Activated CD4-positive, alpha-beta memory T cell treated with anti-CD3 and anti-CD28 coated beads for 36 hours (primary cell): ENCODE data around the gene JAZF1. TPM values are rescaled to one million over a fixed set of nuclear protein-coding genes. Genes with fewer than 3 reads are reported as not detected.

ENCODE experiments used
- CTCF ChIA-PET: fragments of 350-600 bp; sonication (Branson Sonifier 250); formaldehyde crosslinking; loops from one replicate; lab custom pipeline; 2021; ENCODE audit warnings: antibody characterized with exemption, inconsistent platforms; lab: Charles Lee
- POLR2A ChIA-PET: fragments of 350-600 bp; sonication (Branson Sonifier 250); formaldehyde crosslinking; loops from one replicate; lab custom pipeline; 2021; ENCODE audit warnings: antibody characterized with exemption; lab: Charles Lee
- DNase-seq: peaks from one replicate; pipeline ENCODE4 v3.0.0-alpha.2; 2020
- H3K27ac Mint-ChIP-seq: one replicate; pipeline ENCODE4 v1.8.0; 2021; ENCODE audit warnings: mixed read lengths
- H3K27me3 Mint-ChIP-seq: one replicate; pipeline ENCODE4 v1.8.0; 2021; ENCODE audit warnings: mixed read lengths
- H3K36me3 Mint-ChIP-seq: one replicate; pipeline ENCODE4 v1.8.0; 2021; ENCODE audit warnings: mixed read lengths
- H3K4me1 Mint-ChIP-seq: one replicate; pipeline ENCODE4 v1.8.0; 2021; ENCODE audit warnings: low read depth, mixed read lengths
- H3K4me3 Mint-ChIP-seq: one replicate; pipeline ENCODE4 v1.8.0; 2021; ENCODE audit warnings: mild to moderate bottlenecking, mixed read lengths
- H3K9me3 Mint-ChIP-seq: one replicate; pipeline ENCODE4 v1.8.0; 2021; ENCODE audit warnings: mixed read lengths
- intact Hi-C: fragments of 100-400 bp; cut with micrococcal nuclease; formaldehyde crosslinking; loops from one replicate; pipeline ENCODE4 v1.15.1; 2023
- total RNA-seq, 2 experiments: library from RNA; stranded (reverse); gene quantifications; one replicate each; pipeline ENCODE4 v1.2.3, GENCODE V29; 2021

The JAZF1 gene
- total RNA-seq, 2 experiments from 2014 or later, result 3.8 to 4.3 TPM

DNA sequence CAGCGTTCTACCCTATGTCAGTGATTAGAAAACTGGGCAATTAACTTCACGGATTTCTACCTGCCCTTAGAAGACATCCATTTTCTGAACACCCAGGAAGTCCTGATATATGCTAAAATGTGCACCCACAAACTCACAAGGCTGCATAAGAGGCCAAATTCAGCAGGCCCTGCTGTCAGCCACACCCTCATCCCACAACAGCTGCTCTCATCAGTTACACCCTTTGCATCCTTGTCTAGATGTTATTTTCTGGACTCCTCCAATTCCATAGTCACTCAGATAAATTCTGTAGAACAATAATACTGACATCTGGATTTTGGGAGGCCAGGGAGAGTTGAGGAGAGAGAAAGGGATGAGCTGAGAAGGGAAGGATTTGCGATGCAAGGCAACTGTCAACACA, 231.7 kb downstream of the JAZF1 start:
- H3K9me3 Mint-ChIP-seq, result no peaks in the 10 kb centered on the region
- POLR2A ChIA-PET, result no interaction called here
- H3K36me3 Mint-ChIP-seq, result no peaks in the 10 kb centered on the region
- CTCF ChIA-PET, result no interaction called here
- no peaks in the 10 kb centered on the region for H3K27me3 Mint-ChIP-seq
- no peak for DNase-seq
- intact Hi-C loops, result no loop called here
- peaks cover 25% of the 10 kb centered on the region for H3K4me1 Mint-ChIP-seq
- H3K4me3 Mint-ChIP-seq, result no peak overlapping the region
- no peak overlapping the region for H3K27ac Mint-ChIP-seq

DNA sequence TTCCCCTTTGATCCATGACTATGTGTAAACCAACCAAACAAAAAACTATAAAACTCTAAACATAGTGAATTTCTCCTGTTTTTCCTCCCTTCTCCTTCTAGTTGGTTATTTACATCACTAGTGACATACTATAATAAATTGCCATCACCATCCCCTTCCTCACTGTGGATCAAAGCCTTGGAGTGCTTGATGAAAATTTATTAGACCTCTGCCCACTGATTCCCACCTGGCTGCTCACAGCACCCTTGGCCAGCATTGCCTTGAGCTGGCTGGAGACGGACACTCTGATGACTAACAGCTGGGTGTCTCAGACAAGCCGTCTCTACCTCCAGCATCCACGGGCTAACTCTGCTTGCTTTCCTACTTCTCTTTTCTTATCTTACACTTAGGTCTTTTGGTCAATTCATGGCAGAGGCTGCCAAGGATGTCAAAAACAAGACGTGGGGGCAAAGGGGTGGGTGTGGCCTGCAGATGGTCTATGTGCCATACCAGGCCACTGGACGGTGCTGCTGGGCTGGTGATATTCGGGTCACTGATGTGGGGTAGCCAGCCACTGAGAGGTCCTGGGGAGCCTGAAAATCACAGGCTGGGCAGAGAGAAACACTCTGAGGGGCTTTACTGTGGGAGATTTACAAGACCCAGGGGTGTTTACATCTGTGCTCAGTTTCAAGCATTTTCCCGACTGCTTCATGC, 232.9 kb downstream of the JAZF1 start:
- H3K27ac Mint-ChIP-seq, result no peak overlapping the region
- DNase-seq, result no peak

DNA sequence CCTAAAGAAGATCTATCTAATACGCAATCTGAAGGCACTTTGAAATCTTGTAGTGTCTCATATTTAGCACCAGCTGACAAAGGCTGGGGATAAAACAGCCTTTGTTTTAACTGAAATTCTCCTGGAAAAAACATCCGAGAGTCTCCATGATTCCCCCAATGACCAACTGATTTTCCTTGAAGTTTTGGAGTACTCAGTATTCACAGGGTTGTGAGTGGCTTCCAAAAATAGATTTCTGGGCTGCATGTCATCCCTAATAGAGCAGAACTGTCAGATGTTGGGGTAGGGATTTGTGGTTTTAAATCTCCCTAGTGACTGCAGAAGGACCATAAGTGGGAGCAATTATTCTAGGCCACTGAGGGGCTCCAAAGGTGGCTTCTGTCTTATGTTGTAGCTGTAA, 234.2 kb downstream of the JAZF1 start:
- intact Hi-C loops, result no loop called here
- Mint-ChIP-seq H3K4me1 (peaks cover under 1% of the 10 kb centered on the region), H3K27ac (no peak overlapping the region), H3K36me3 (peaks cover under 1% of the 10 kb centered on the region), H3K4me3 (no peak overlapping the region), H3K9me3 (no peaks in the 10 kb centered on the region), H3K27me3 (no peaks in the 10 kb centered on the region)
- ChIA-PET POLR2A (no interaction called here), CTCF (no interaction called here)
- no peak for DNase-seq

More for the DNA sequence above, 232.9 kb downstream of the JAZF1 start:
- CTCF ChIA-PET, result no interaction called here
- H3K9me3 Mint-ChIP-seq, result no peaks in the 10 kb centered on the region
- no peaks in the 10 kb centered on the region for H3K27me3 Mint-ChIP-seq
- no peaks in the 10 kb centered on the region for H3K36me3 Mint-ChIP-seq
- no peak overlapping the region for H3K4me3 Mint-ChIP-seq
- peaks cover 14% of the 10 kb centered on the region for H3K4me1 Mint-ChIP-seq
- intact Hi-C loops, result no loop called here
- POLR2A ChIA-PET, result no interaction called here

DNA sequence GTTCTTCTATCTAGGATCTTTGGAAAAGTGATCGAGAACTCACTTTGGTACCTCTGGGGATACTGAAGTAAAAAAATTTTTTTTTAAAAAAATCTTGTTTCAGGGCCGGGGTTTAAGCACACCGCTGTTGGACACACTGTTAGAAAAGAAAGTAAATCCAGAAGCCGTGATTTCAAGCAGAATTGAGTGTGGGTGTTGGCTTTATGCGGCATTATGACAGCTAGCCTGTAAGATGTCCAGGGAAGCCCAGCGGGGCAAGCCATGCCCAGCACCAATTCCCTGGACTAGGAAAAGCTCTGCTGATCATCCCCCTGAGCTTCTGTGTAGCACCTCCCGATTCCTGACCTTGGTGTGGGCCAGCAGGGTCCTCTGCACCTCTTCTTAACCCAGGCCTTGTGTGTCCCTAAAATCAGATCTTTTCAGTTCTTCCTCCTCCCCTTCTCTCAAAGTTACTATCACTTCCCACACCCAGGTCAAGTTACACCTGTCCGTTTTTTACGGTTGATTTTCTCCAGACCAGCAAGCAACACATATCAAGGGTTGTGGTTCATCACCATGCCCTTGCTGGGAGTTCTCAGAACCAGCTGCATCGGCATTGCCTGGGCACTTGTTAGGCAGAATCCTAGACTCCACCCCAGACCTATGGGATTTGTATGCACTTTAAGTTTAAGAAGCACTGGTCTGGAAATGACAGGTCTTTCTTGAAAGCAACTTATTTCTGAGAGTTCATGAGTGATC, 235.4 kb downstream of the JAZF1 start:
- no peak for DNase-seq
- H3K27ac Mint-ChIP-seq, result no peak overlapping the region
- no peak overlapping the region for H3K4me3 Mint-ChIP-seq
- CTCF ChIA-PET, result no interaction called here
- H3K9me3 Mint-ChIP-seq, result peaks cover 3% of the 10 kb centered on the region
- intact Hi-C loops, result no loop called here
- H3K4me1 Mint-ChIP-seq, result no peaks in the 10 kb centered on the region
- H3K36me3 Mint-ChIP-seq, result peaks cover 7% of the 10 kb centered on the region
- no peaks in the 10 kb centered on the region for H3K27me3 Mint-ChIP-seq
- POLR2A ChIA-PET, result interaction anchor here (0.6 kb wide), 1 partner anchor 12 kb away, joined by 3 read pairs; no protein-coding TSS in a partner anchor

DNA sequence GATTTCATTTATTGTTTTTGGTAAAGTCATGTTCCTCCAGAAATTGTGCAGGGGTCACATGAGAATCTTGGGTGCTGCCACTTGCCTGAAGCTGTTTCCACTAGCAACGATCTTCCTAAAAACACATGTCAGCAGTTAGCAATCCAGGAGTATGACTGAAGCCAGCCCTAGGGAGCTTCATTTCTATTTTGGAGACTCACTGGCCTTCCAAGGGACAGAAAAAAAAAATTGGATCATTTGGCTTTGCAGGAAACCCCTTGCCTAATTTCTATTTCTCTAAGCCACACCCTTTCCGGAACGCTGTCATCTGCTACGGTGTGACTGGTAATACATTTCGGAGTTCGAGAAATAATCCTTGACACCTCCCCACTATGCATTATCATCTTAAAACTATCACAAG, 236.0 kb downstream of the JAZF1 start:
- H3K4me1 Mint-ChIP-seq, result no peaks in the 10 kb centered on the region
- intact Hi-C loops, result no loop called here
- CTCF ChIA-PET, result no interaction called here
- no peak overlapping the region for H3K4me3 Mint-ChIP-seq
- H3K9me3 Mint-ChIP-seq, result peaks cover 3% of the 10 kb centered on the region
- H3K27me3 Mint-ChIP-seq, result no peaks in the 10 kb centered on the region
- POLR2A ChIA-PET, result no interaction called here
- no peak for DNase-seq
- H3K36me3 Mint-ChIP-seq, result peaks cover 7% of the 10 kb centered on the region
- no peak overlapping the region for H3K27ac Mint-ChIP-seq

DNA sequence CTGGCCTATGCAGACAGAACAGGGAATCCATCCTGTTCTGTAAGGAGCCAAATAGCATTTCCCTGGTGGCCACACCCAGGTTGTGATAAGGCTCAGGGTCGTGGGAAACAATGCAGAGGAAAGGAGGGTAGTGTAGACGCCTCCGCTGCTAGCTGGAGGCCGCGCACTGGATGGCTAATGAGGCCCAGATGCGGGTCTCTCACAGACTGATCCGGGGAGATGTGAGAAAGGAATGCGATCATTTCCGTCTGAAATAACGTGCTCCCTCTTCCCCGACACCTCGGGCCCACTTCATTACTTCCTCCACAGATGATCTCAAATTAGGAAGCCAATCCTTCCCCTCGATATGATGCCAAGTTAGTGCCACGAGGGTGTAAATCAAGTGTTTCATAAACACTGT, 237.4 kb downstream of the JAZF1 start:
- H3K4me1 Mint-ChIP-seq, result no peaks in the 10 kb centered on the region

DNA sequence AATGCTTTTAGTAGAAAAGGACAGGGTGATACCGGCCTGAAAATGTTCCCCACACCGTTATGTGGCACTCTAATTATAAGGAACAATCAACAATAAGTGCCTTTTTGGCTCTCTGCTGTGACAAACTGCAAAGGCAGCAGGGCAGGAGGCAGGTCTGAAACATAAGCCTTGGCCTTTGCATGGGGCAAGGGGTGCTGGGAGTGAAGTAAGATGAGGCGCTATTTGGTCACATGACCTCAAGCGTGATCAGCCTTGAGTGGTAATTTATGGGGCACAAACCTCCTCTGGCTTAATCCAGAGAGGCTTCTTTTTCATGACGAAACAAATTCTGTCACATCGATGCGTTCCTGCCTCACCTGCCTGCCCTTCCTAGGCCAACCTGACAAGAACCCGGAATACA, 237.9 kb downstream of the JAZF1 start:
- POLR2A ChIA-PET, result no interaction called here
- H3K27ac Mint-ChIP-seq, result no peak overlapping the region
- CTCF ChIA-PET, result no interaction called here
- no peak overlapping the region for H3K4me3 Mint-ChIP-seq
- H3K9me3 Mint-ChIP-seq, result peaks cover 3% of the 10 kb centered on the region
- intact Hi-C loops, result no loop called here
- DNase-seq, result no peak
- H3K4me1 Mint-ChIP-seq, result no peaks in the 10 kb centered on the region
- peaks cover 7% of the 10 kb centered on the region for H3K36me3 Mint-ChIP-seq
- H3K27me3 Mint-ChIP-seq, result no peaks in the 10 kb centered on the region

More for the DNA sequence above, 237.4 kb downstream of the JAZF1 start:
- POLR2A ChIA-PET, result no interaction called here
- Mint-ChIP-seq H3K4me3 (no peak overlapping the region), H3K27ac (no peak overlapping the region), H3K36me3 (peaks cover 7% of the 10 kb centered on the region), H3K27me3 (no peaks in the 10 kb centered on the region), H3K9me3 (peaks cover 3% of the 10 kb centered on the region)
- intact Hi-C loops, result no loop called here
- no peak for DNase-seq
- CTCF ChIA-PET, result no interaction called here

DNA sequence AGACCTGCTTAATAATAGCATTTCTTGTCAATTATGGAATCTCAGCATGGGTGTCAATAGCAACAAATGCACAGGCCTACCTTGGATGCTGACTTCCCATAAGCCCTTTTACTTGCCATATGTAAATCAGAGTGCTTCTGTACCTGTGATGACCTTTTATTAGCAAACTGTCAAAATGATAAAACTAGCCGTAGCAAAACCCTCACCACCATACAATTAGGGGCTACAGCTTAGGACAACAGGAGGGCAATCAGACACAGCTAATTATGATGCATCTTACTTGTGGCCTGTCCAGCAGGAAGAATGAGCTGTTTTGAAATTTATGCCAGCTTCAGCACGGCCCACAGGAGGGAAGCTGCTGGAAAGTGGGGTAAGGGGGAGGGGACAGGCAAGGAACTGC, 239.1 kb downstream of the JAZF1 start:
- Mint-ChIP-seq H3K4me1 (no peaks in the 10 kb centered on the region), H3K27ac (no peak overlapping the region), H3K36me3 (peaks cover 7% of the 10 kb centered on the region), H3K4me3 (no peak overlapping the region), H3K9me3 (peaks cover 3% of the 10 kb centered on the region), H3K27me3 (no peaks in the 10 kb centered on the region)
- intact Hi-C loops, result no loop called here
- CTCF ChIA-PET, result interaction anchor here (1.2 kb wide), 1 partner anchor 21 kb away, joined by 3 read pairs; no protein-coding TSS in a partner anchor
- DNase-seq, result no peak
- POLR2A ChIA-PET, result no interaction called here

DNA sequence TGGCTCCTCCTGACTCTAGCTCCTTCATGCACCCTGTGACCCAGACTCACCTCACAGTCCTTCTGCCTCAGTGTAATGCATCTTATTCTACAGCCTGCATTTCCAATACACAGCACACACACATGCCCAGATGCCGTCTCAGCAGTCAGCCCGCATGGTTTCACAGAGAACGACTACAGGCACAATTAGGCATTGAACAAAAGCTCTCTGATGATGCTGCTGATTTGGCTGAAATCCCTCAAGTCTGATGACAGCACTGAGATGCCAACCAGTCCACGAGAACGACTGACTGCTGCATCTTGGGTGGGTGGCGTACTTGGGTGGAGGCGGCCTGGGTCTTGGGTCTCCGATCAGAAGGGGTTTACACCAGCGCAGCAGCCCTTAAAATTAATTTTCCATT, 240.3 kb downstream of the JAZF1 start:
- intact Hi-C loops, result no loop called here
- no peak for DNase-seq
- no peaks in the 10 kb centered on the region for H3K4me1 Mint-ChIP-seq
- ChIA-PET POLR2A (no interaction called here), CTCF (no interaction called here)
- peaks cover 3% of the 10 kb centered on the region for H3K9me3 Mint-ChIP-seq
- no peak overlapping the region for H3K27ac Mint-ChIP-seq
- peaks cover 7% of the 10 kb centered on the region for H3K36me3 Mint-ChIP-seq
- no peaks in the 10 kb centered on the region for H3K27me3 Mint-ChIP-seq
- no peak overlapping the region for H3K4me3 Mint-ChIP-seq

DNA sequence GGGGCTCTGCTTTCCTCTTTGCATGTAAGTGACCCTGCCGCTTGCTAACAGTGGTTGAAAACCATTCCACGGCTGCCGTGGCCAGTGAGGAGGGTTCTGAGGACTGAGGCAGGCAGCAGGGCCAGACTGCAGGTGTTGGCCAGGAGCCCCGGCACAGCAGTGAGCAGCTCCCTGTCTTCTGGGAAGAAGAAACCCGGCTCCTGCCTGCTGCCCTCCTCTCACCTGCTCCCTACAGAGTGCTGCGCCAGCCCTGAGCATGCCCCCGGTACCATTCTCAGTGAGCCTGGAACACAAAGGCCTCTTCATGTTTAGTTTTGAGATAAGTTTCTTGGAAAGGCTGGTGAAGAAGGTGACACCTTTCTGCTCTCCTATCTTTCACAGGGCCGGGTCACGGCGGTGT, 240.7 kb downstream of the JAZF1 start:
- CTCF ChIA-PET, result no interaction called here
- Mint-ChIP-seq H3K9me3 (peaks cover 3% of the 10 kb centered on the region), H3K36me3 (peaks cover 7% of the 10 kb centered on the region), H3K4me3 (no peak overlapping the region), H3K4me1 (no peaks in the 10 kb centered on the region), H3K27me3 (no peaks in the 10 kb centered on the region), H3K27ac (no peak overlapping the region)
- intact Hi-C loops, result no loop called here
- POLR2A ChIA-PET, result no interaction called here
- no peak for DNase-seq

DNA sequence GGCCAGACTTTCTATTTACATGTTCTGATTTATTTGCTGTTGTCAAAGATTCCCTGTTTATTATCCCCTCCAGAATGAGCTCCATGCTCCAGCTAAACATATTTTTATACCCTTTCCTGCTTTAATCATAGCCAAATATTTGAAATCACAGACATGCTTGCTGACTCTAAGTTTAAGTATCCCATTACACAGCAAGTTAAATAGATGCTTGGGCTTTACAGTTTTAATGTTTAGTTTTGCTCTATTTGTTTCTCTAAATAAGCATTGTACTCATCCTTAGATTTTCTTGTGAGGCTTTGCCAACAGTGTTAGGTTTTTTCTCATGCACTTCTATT, 243.9 kb downstream of the JAZF1 start:
- POLR2A ChIA-PET, result no interaction called here
- H3K27ac Mint-ChIP-seq, result no peak overlapping the region
- DNase-seq, result no peak
- H3K4me1 Mint-ChIP-seq, result no peaks in the 10 kb centered on the region
- H3K36me3 Mint-ChIP-seq, result peaks cover 7% of the 10 kb centered on the region
- no peak overlapping the region for H3K4me3 Mint-ChIP-seq
- CTCF ChIA-PET, result interaction anchor here (1.2 to 1.3 kb wide), 2 partner anchors 84 to 141 kb away, joined by 3 to 5 read pairs; no protein-coding TSS in a partner anchor
- H3K27me3 Mint-ChIP-seq, result no peaks in the 10 kb centered on the region
- H3K9me3 Mint-ChIP-seq, result peaks cover 3% of the 10 kb centered on the region
- intact Hi-C loops, result no loop called here

DNA sequence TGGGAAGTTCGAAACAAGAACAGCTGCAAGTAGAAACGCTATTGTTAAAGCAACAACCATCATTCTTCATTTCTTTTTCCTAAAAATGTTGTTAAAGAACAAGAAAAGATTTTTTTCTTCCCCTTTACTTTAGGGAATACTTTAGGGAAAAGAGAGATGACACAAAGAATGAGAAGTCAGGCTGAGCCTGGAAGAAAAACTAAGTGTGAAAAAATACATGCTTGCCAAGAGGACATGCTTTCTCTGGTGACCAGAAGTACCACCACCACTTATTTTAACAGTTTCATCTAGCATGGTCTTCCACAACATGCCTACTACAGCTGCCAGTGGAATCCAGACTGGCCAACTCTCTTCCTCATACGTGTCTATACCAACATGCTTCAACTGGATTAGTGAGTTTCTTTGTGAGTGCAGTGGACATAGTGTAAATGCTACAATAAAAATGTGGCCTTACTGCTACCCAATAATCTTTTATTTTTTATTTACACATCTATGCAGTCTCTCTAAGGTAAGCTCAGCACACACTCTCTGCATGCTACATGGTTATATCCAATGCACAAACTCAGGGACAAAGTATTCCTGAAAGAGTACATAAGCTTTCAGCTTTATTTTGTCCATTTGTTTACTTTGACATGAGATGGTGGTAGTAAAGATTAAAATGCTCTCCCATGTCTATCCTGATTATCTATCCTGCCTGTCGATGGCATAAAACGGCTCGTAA, 244.4 kb downstream of the JAZF1 start:
- Mint-ChIP-seq H3K36me3 (peaks cover 6% of the 10 kb centered on the region), H3K9me3 (peaks cover 1% of the 10 kb centered on the region), H3K27me3 (no peaks in the 10 kb centered on the region), H3K4me1 (no peaks in the 10 kb centered on the region), H3K27ac (no peak overlapping the region), H3K4me3 (no peak overlapping the region)
- CTCF ChIA-PET, result interaction anchor here (1.2 to 1.3 kb wide), 2 partner anchors 84 to 142 kb away, joined by 3 to 5 read pairs; no protein-coding TSS in a partner anchor
- POLR2A ChIA-PET, result no interaction called here
- intact Hi-C loops, result no loop called here
- no peak for DNase-seq
